Parathyroid adenoma (tissue), 2 donors: ENCODE results near the gene BIRC5.
A peak's percentile ranks its signal among the peaks of the same experiment; 100 is the strongest.
"Not testable (repeated sequence)": the region's sequence is repeated elsewhere in the genome, so short reads cannot be mapped to it uniquely, and the experiment has no call there.

Source experiments
- H2AFZ ChIP-seq: fragments of 300-600 bp; sonication (generic); one replicate; pipeline ENCODE4 v1.7.0; 2017; ENCODE audit warnings: antibody characterized with exemption, mild to moderate bottlenecking
- H3K27ac ChIP-seq: fragments of 300-600 bp; sonication (generic); one replicate; pipeline ENCODE4 v1.7.0; 2017
- H3K27me3 ChIP-seq: fragments of 300-600 bp; sonication (generic); one replicate; pipeline ENCODE4 v1.7.0; 2017; ENCODE audit warnings: low read length; ENCODE audit not compliant: control insufficient read depth, insufficient read depth
- H3K36me3 ChIP-seq: fragments of 300-600 bp; sonication (generic); one replicate; pipeline ENCODE4 v1.7.0; 2017; ENCODE audit warnings: low read length; ENCODE audit not compliant: control insufficient read depth, insufficient read depth
- H3K4me1 ChIP-seq: fragments of 300-600 bp; sonication (generic); one replicate; pipeline ENCODE4 v1.7.0; 2017; ENCODE audit warnings: control low read depth
- H3K4me2 ChIP-seq: fragments of 300-600 bp; sonication (generic); one replicate; pipeline ENCODE4 v1.7.0; 2017; ENCODE audit warnings: low read length
- H3K4me3 ChIP-seq: fragments of 300-600 bp; sonication (generic); one replicate; pipeline ENCODE4 v1.7.0; 2017; ENCODE audit warnings: low read depth, low read length
- H3K79me2 ChIP-seq: fragments of 300-600 bp; sonication (generic); one replicate; pipeline ENCODE4 v1.7.0; 2017; ENCODE audit warnings: control low read depth
- H3K9ac ChIP-seq: fragments of 300-600 bp; sonication (generic); one replicate; pipeline ENCODE4 v1.7.0; 2017; ENCODE audit warnings: mild to moderate bottlenecking
- H3K9me3 ChIP-seq: fragments of 300-600 bp; sonication (generic); one replicate; pipeline ENCODE4 v1.7.0; 2017; ENCODE audit warnings: low read length; ENCODE audit not compliant: control insufficient read depth
- CTCF ChIP-seq: fragments of 300-600 bp; sonication (generic); IDR thresholded peaks from one replicate; pipeline ENCODE4 v1.7.0; 2017; ENCODE audit warnings: antibody characterized with exemption, mild to moderate bottlenecking
- donor health status: primary hyperparathyroidism.

The BIRC5 gene

GRCh38 chr17:78168903-78169793 is 44.9 kb upstream of the BIRC5 start:
- no peaks in the 10 kb centered on the region for H3K27me3 ChIP-seq
- no peaks in the 10 kb centered on the region for H3K36me3 ChIP-seq
- H3K9ac ChIP-seq, result no peak overlapping the region
- H3K4me2 ChIP-seq, result peak overlapping the region; percentile 87
- peak overlapping the region; percentile 77 for H3K4me3 ChIP-seq
- no peak for TF ChIP-seq CTCF
- peak overlapping the region; percentile 62 for H3K27ac ChIP-seq
- no peaks in the 10 kb centered on the region for H3K9me3 ChIP-seq
- H2AFZ ChIP-seq, result peak overlapping the region; percentile 75
- no peaks in the 10 kb centered on the region for H3K79me2 ChIP-seq
- peaks cover 7% of the 10 kb centered on the region for H3K4me1 ChIP-seq

- Histone ChIP-seq H3K27ac (no peak overlapping the region), H3K4me3 (no peak overlapping the region), H3K27me3 (no peaks in the 10 kb centered on the region), H3K9me3 (no peaks in the 10 kb centered on the region), H2AFZ (no peak overlapping the region), H3K36me3 (no peaks in the 10 kb centered on the region), H3K4me2 (no peak overlapping the region), H3K79me2 (no peaks in the 10 kb centered on the region), H3K9ac (no peak overlapping the region), H3K4me1 (peaks cover 7% of the 10 kb centered on the region)
- TF ChIP-seq CTCF, result no peak
Observed at GRCh38 chr17:78170692-78171590, 43.1 kb upstream of the BIRC5 start.

GRCh38 chr17:78171591-78172248 is 42.3 kb upstream of the BIRC5 start:
- H3K9me3 ChIP-seq, H3K4me2 ChIP-seq, H3K79me2 ChIP-seq, H3K27me3 ChIP-seq, H3K4me3 ChIP-seq, H3K36me3 ChIP-seq, H3K4me1 ChIP-seq, H3K9ac ChIP-seq, H2AFZ ChIP-seq, H3K27ac ChIP-seq: not testable (repeated sequence)

- no peak overlapping the region for H3K27ac ChIP-seq
- H3K27me3 ChIP-seq, result no peaks in the 10 kb centered on the region
- H3K9me3 ChIP-seq, result no peaks in the 10 kb centered on the region
- TF ChIP-seq CTCF, result no peak
- H3K4me2 ChIP-seq, result no peak overlapping the region
- H3K4me3 ChIP-seq, result no peak overlapping the region
- H3K9ac ChIP-seq, result no peak overlapping the region
- peaks cover 10% of the 10 kb centered on the region for H3K4me1 ChIP-seq
- no peaks in the 10 kb centered on the region for H3K79me2 ChIP-seq
- H2AFZ ChIP-seq, result no peak overlapping the region
- H3K36me3 ChIP-seq, result no peaks in the 10 kb centered on the region
Observed at GRCh38 chr17:78172249-78173051, 41.6 kb upstream of the BIRC5 start.
